ENCODE data around the gene SPOCK1.

DNA sequence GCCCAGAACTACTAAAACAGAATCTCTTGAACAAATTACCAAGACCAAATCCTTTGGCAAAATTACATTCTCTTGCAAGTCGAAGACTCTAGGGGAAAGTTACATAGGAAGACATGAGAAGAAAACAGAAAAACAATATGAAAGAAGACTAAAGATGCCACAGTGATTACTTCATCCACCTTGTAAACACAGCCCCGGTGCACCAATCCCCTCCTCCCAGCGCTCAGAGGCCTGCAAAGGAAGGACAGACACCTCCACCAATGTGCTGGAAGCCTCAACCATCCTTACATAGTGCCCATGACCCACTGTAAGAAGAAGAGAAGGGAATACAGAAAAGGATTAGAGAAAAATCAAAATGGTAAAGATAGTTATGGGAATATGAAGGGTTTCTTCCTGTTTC, 218.5 kb downstream of the SPOCK1 start:
- TF ChIP-seq GATA2 (IDR thresholded peaks at IDR 0.05; ENCODE audit: low read depth, low read length) (no peak), GATA3 (IDR thresholded peaks at IDR 0.05; ENCODE audit: low read depth, low read length) (no peak)

Data from SH-SY5Y (cell line).